NCI-H187 treated with DMSO at 0.1 percent for 48 hours (cell line): Measurements from ENCODE around the gene CYLC1.

Experiments used
- DNase-seq: peaks from one replicate; lab custom pipeline; 2025; lab: John Stamatoyannopoulos, UW

CYLC1 gene, protein sequence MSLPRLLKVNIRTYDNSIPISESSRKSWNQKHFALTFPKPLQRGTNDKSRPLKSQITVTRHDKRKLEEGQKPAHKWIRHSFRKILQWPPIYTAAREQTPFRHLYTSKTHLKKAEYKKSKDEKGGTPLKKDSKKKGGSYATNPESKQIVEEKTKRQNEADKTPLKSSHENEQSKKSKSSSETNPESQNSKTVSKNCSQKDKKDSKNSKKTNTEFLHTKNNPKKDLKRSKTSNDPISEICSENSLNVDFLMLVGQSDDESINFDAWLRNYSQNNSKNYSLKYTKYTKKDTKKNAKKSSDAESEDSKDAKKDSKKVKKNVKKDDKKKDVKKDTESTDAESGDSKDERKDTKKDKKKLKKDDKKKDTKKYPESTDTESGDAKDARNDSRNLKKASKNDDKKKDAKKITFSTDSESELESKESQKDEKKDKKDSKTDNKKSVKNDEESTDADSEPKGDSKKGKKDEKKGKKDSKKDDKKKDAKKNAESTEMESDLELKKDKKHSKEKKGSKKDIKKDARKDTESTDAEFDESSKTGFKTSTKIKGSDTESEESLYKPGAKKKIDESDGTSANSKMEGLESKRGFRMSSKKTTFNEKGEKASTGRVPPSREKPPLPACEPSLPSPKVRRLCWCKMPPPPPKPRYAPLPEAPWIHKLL

DNA sequence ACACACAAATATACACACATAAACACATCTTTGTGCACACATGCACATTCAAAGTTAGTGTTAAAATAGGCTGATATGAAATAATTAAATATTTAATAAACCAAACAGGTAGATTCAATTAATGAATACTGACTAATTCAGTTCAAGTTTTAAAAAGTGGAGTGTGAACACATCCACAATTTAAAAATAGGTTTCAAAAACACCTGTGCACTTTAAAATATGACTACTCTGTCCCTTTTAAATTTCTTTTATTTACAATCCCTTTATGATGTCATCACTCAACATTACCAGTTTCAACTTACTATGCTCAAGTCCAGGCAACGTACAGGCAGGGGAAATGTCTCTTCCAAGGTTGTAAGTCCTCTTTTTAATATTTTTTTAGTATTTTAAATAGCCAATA, at the start of gene CYLC1:
Gene CYLC1 (plus strand): TSS at position 301 of the 400 bp plus-strand sequence. CDS start 37 bp downstream, at position 338.
- no peak for DNase-seq

DNA sequence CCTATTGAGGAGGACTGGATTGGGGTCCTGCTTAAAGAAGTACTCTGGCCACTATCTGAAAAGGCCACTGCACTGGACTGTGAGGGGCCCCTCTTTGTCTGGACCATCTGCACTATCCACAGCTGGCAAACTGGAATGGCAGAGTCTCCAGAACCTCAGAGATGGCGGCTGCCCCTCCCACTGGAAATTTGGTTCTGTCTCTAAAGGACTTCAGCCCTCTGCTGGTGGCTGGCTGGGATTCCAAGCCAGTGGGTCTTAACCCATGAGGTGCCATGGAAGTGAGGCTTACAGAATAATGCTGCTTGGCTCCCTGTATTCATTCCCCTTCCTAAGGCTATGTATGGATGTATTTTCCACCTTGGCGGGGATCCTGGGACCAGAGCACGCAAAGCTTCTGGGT, 41.6 kb upstream of the CYLC1 start:
- DNase-seq, result no peak

DNA sequence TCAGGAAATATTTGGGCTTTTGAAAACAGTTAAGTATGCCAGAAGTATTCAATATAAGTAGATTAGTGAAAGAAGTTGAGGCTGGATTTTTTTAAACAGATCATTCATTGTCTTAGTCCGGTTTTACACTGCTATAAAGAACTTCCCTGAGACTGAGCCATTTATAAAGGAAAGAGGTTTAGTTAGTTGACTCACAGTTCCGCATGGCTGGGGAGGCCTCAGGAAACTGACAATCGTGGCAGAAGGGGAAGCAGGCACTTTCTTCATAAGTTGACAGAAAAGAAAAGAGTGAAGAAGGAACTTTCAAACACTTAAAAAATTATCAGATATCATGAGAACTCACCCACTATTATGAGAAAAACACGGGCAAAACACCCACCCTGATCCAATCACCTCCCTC, 31.1 kb upstream of the CYLC1 start:
- DNase-seq, result no peak

DNA sequence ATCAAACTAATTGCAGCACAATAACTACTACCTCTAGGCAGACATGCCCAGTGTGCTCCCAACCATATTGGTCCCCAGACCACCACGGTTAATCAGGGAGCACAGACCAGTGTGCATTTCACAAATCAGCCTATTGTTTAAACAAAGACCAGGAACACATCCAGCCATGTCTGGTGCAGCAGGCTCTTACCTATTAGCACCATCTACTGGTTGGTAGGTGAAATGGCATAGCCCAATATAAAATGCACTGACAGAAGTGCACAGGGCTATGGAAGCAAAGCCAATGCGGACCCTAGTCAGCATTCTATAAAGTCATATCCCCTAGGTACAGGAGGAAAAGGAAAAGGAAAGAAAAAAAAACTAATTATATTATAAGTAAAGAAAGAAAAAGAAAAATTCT, 15.5 kb upstream of the CYLC1 start:
- DNase-seq, result no peak

DNA sequence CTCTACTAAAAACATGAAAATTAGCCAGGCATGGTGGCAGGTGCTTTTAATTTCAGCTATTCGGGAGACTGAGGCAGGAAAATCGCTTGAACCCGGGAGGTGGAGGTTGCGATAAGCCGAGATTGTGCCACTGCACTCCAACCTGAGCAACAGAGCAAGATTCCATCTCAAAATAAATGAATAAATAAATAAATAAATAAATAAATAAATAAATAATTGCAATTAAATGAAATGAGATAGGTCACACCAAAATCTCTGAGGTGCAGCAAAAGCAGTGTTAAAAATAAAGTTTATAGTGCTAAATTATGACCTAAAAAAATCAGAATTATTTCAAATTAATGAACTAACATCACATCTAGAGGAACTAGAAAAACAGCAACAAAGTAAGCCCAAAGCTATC, 13.6 kb upstream of the CYLC1 start:
- DNase-seq, result no peak

DNA sequence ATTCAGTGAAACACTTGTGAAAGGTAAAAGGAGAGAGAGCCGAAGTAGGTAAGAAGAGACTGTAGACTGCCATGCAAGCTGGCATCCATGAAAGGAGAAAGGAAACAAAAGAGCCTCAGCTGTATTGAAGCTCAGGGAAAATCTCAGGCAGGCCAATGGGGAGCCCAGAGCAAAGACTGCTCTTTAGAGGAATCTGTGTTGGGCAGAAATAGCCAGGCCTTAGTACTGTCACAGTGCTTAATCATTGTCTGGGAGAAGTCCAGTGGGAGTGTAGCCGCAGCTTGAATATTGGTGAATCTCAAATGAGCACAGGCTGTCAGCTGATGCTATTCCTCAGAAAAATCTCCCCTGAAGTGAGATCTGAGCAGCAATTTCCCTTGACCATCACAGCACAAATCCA, 27.6 kb downstream of the CYLC1 start:
- DNase-seq, result no peak

DNA sequence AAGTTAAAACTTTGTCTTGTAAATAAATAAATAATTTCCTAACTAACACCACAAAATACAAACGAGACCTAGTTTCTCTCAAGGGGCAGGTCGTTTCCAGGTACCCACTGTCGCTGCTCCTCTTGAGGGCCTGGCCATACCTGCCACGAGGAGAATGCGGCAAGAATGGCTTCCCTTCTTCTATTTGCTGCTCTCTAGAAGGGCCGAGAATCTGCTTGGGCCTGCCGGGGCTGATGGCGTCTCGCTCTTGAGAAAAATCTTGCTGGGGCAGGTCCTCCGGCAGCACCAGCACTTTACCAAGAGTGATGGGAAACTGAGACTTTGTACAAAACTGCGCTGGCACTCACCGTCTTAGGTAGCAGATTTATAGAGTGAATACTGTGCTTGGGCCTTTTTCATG, 31.5 kb downstream of the CYLC1 start:
- no peak for DNase-seq

DNA sequence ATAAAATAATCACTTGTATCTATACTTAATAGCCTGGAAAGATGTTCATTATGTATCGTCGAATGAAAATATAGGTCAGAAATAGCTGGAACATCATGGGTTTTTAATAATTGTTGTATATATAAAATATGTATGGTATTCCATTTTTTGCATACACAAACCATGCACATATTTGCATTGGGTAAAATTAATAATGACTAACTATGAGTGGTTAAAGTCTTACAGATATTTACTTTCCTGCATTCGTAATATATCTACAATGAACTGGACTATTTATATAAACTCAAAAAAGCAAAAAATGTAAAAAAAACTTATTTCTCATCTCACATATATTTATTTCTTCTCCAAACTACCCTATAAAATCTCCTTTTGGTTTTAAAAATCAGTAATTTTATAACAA, 46.0 kb downstream of the CYLC1 start:
- DNase-seq, result no peak

DNA sequence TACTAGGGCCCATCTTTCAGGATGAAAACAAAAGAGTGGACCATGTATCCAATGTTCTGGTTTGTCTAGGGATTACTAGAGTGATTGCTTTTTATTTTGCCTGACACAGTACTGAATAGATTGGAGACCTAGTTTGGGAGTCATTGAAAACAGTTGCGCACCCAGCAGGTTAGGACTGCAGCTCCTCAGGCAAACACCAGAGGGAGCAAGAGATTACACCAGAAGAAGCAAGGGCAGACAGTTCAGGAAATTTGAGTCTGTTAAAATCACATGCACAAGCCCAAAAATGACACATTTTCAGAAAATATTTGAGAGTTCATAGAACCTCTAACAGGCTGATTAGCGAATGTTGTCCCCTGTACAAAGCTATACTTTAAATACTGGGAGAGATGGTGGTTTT, 55.6 kb downstream of the CYLC1 start:
- DNase-seq, result no peak

DNA sequence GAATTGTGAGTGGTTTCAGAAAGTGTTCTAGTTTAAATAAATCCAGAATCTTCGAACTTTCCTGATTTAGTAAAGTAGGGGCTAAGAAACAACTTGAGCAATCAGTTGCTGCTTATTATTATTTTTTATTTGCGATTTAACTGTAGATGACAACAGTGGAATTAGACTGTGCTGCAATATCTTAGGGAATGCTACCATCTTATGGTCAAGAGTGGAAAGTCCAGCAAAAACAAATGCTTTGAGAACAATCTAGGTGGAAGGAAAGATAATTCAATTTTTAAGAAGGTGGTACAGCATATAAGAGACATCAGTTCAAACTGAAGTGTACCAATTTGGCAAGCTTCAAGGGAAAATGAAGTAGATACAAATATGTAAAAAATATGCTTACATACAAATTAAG, 73.3 kb downstream of the CYLC1 start:
- no peak for DNase-seq
